Measurements from ENCODE around the gene DYNC1I2. TPM values are rescaled to one million over a fixed set of nuclear protein-coding genes. Genes with fewer than 3 reads are reported as not detected.

The DYNC1I2 gene
- polyA plus RNA-seq, 3 donors, result 30.8 to 39.1 (median 32.2) TPM

- peaks cover 11 to 23% of the 10 kb centered on the region in 2 donors for H3K36me3 Mint-ChIP-seq
- Histone ChIP-seq H2AFZ (ENCODE audit: insufficient read depth, low read depth, low read length, poor library complexity, severe bottlenecking) (no peak overlapping the region), H3K27ac (ENCODE audit: low read depth in 1 of 2, low read length in 2 of 2) (no peak overlapping the region), H3K36me3 (replicated peaks in 1 of 2; ENCODE audit: control insufficient read depth in 1 of 2, insufficient read depth in 2 of 2, low read length in 2 of 2) (peaks cover 2 to 15% of the 10 kb centered on the region in 2 donors), H3K9ac (ENCODE audit: insufficient read depth, low read length, poor library complexity, severe bottlenecking) (no peak overlapping the region), H3K4me3 (replicated peaks in 1 of 3; ENCODE audit: low read depth in 2 of 3, low read length in 3 of 3) (no peak overlapping the region), H3K4me1 (ENCODE audit: control insufficient read depth in 1 of 2, insufficient read depth in 2 of 2, low read length in 2 of 2) (no peaks in the 10 kb centered on the region), H3K4me2 (replicated peaks; ENCODE audit: extremely low read depth, low read length, poor library complexity, severe bottlenecking) (no peak overlapping the region), H3K9me3 (replicated peaks in 1 of 2; ENCODE audit: control insufficient read depth in 1 of 2, insufficient read depth in 1 of 2, low read length in 2 of 2) (peaks cover 5 to 25% of the 10 kb centered on the region in 2 donors), H4K20me1 (ENCODE audit: insufficient read depth, low read length) (no peaks in the 10 kb centered on the region), H3K79me2 (ENCODE audit: insufficient read depth, low read length) (no peaks in the 10 kb centered on the region), H3K27me3 (ENCODE audit: control insufficient read depth in 2 of 2, insufficient read depth in 2 of 2, low read length in 2 of 2) (no peaks in the 10 kb centered on the region)
- peaks cover 14 to 35% (median 27%) of the 10 kb centered on the region in 7 donors for H3K9me3 Mint-ChIP-seq
- no peak overlapping the region for H3K4me3 Mint-ChIP-seq
- H3K27me3 Mint-ChIP-seq (ENCODE audit: low read depth in 3 of 3), result peaks cover 0 to 5% (median 0%) of the 10 kb centered on the region in 3 donors
- DNase-seq, result no peak
- intact Hi-C loops (cut with micrococcal nuclease), result no loop called here
- H3K4me1 Mint-ChIP-seq, result no peaks in the 10 kb centered on the region
- 92% methylated on average over 2 of the region's 3 CpGs for WGBS (ENCODE audit: insufficient coverage)
- TF ChIP-seq CTCF (IDR thresholded peaks at IDR 0.05), result no peak
- H3K27ac Mint-ChIP-seq, result no peak overlapping the region
Observed at GRCh38 chr2:171778515-171778914, 91.2 kb downstream of the DYNC1I2 start.

GRCh38 chr2:171785450-171785849, 98.2 kb downstream of the DYNC1I2 start:
- H2AFZ ChIP-seq (ENCODE audit: insufficient read depth, low read depth, low read length, poor library complexity, severe bottlenecking), result no peak overlapping the region
- peaks cover 34 to 77% of the 10 kb centered on the region in 2 donors for H3K36me3 ChIP-seq (replicated peaks in 1 of 2; ENCODE audit: control insufficient read depth in 1 of 2, insufficient read depth in 2 of 2, low read length in 2 of 2)
- peaks cover 66 to 67% of the 10 kb centered on the region in 2 donors for H3K36me3 Mint-ChIP-seq
- H3K9me3 ChIP-seq (replicated peaks in 1 of 2; ENCODE audit: control insufficient read depth in 1 of 2, insufficient read depth in 1 of 2, low read length in 2 of 2), result no peaks in the 10 kb centered on the region
- H3K9ac ChIP-seq (ENCODE audit: insufficient read depth, low read length, poor library complexity, severe bottlenecking), result no peak overlapping the region
- H3K27ac ChIP-seq (ENCODE audit: low read depth in 1 of 2, low read length in 2 of 2), result no peak overlapping the region
- peaks cover 0 to 2% (median 0%) of the 10 kb centered on the region in 7 donors for H3K9me3 Mint-ChIP-seq
- no peaks in the 10 kb centered on the region for H3K79me2 ChIP-seq (ENCODE audit: insufficient read depth, low read length)
- H3K27me3 Mint-ChIP-seq (ENCODE audit: low read depth in 3 of 3), result no peaks in the 10 kb centered on the region
- H3K27ac Mint-ChIP-seq, result no peak overlapping the region
- no peak overlapping the region for H3K4me2 ChIP-seq (replicated peaks; ENCODE audit: extremely low read depth, low read length, poor library complexity, severe bottlenecking)
- 100% methylated on average over 3 of the region's 3 CpGs for WGBS (ENCODE audit: insufficient coverage)
- no peak for TF ChIP-seq CTCF (IDR thresholded peaks at IDR 0.05)
- no peaks in the 10 kb centered on the region for H3K27me3 ChIP-seq (ENCODE audit: control insufficient read depth in 2 of 2, insufficient read depth in 2 of 2, low read length in 2 of 2)
- no peak overlapping the region for H3K4me3 ChIP-seq (replicated peaks in 1 of 3; ENCODE audit: low read depth in 2 of 3, low read length in 3 of 3)
- H3K4me3 Mint-ChIP-seq, result no peak overlapping the region
- H3K4me1 ChIP-seq (ENCODE audit: control insufficient read depth in 1 of 2, insufficient read depth in 2 of 2, low read length in 2 of 2), result no peaks in the 10 kb centered on the region
- no peaks in the 10 kb centered on the region for H3K4me1 Mint-ChIP-seq
- no peaks in the 10 kb centered on the region for H4K20me1 ChIP-seq (ENCODE audit: insufficient read depth, low read length)
- DNase-seq, result no peak
- intact Hi-C loops (cut with micrococcal nuclease), result no loop called here

Measured in CD14-positive monocyte (primary cell).